H9 (cell line): ENCODE data around the gene TCERG1L. TPM values are rescaled to one million over a fixed set of nuclear protein-coding genes. Genes with fewer than 3 reads are reported as not detected.

Experiments
- DNase-seq: peaks from one replicate; pipeline ENCODE4 v3.0.0-alpha.2; 2017
- H2AFZ ChIP-seq: one replicate; pipeline ENCODE4 v1.6.1; 2013; ENCODE audit warnings: mild to moderate bottlenecking, low read length, control low read depth, moderate library complexity
- H2AK5ac ChIP-seq: 2 replicates; pipeline ENCODE4 v1.6.1; 2013; ENCODE audit warnings: low read length, control low read depth, mixed read lengths; ENCODE audit not compliant: insufficient read length
- H2BK120ac ChIP-seq: one replicate; pipeline ENCODE4 v1.6.1; 2013; ENCODE audit warnings: low read depth, mild to moderate bottlenecking, low read length, control low read depth, inconsistent platforms; ENCODE audit not compliant: poor library complexity, severe bottlenecking
- H2BK12ac ChIP-seq: 2 replicates; pipeline ENCODE4 v1.6.1; 2013; ENCODE audit warnings: low read length, control low read depth, mixed read lengths, low read depth; ENCODE audit not compliant: insufficient read length
- H2BK15ac ChIP-seq: 2 replicates; pipeline ENCODE4 v1.6.1; 2013; ENCODE audit warnings: low read depth, low read length, control low read depth
- H2BK20ac ChIP-seq: one replicate; pipeline ENCODE4 v1.6.1; 2013; ENCODE audit warnings: low read depth, mild to moderate bottlenecking, low read length, control low read depth, inconsistent platforms; ENCODE audit not compliant: poor library complexity, severe bottlenecking
- H2BK5ac ChIP-seq: 2 replicates; pipeline ENCODE4 v1.6.1; 2013; ENCODE audit warnings: low read length, control low read depth, mixed read lengths; ENCODE audit not compliant: insufficient read length
- H3K14ac ChIP-seq: 2 replicates; pipeline ENCODE4 v1.6.1; 2013; ENCODE audit warnings: low read length, control low read depth; ENCODE audit not compliant: insufficient read depth
- H3K18ac ChIP-seq: 2 replicates; pipeline ENCODE4 v1.6.1; 2013; ENCODE audit warnings: low read depth, mild to moderate bottlenecking, mixed read lengths, low read length, control low read depth; ENCODE audit not compliant: insufficient read length
- H3K23ac ChIP-seq: 2 replicates; pipeline ENCODE4 v1.6.1; 2013; ENCODE audit warnings: low read length, control low read depth, mixed read lengths, low read depth; ENCODE audit not compliant: insufficient read length
- H3K23me2 ChIP-seq: 2 replicates; pipeline ENCODE4 v1.6.1; 2013; ENCODE audit warnings: low read depth, mild to moderate bottlenecking, mixed read lengths, low read length, control low read depth; ENCODE audit not compliant: insufficient read length, poor library complexity, severe bottlenecking
- H3K27ac ChIP-seq: 2 replicates; pipeline ENCODE4 v1.5.1; 2013; ENCODE audit warnings: low read length, control low read depth, mixed read lengths, low read depth; ENCODE audit not compliant: insufficient read length
- H3K27me3 ChIP-seq: 2 replicates; pipeline ENCODE4 v1.6.1; 2013; ENCODE audit warnings: low read length, control low read depth, inconsistent platforms; ENCODE audit not compliant: insufficient read depth
- H3K4ac ChIP-seq: 2 replicates; pipeline ENCODE4 v1.6.1; 2013; ENCODE audit warnings: low read depth, mild to moderate bottlenecking, control low read depth, inconsistent platforms, low read length, moderate library complexity
- H3K4me1 ChIP-seq: 2 replicates; pipeline ENCODE4 v1.6.1; 2013; ENCODE audit warnings: low read length, control low read depth, inconsistent platforms; ENCODE audit not compliant: insufficient read depth
- H3K4me2 ChIP-seq: 2 replicates; pipeline ENCODE4 v1.6.1; 2013; ENCODE audit warnings: low read length, control low read depth, mixed read lengths; ENCODE audit not compliant: insufficient read length, insufficient read depth
- H3K56ac ChIP-seq: 2 replicates; pipeline ENCODE4 v1.6.1; 2013; ENCODE audit warnings: low read depth, mild to moderate bottlenecking, mixed read lengths, low read length, control low read depth; ENCODE audit not compliant: insufficient read length
- H3K79me1 ChIP-seq: 2 replicates; pipeline ENCODE4 v1.6.1; 2013; ENCODE audit warnings: low read depth, mild to moderate bottlenecking, moderate library complexity, low read length, control low read depth, inconsistent platforms; ENCODE audit not compliant: insufficient read depth, poor library complexity, severe bottlenecking
- H3K79me2 ChIP-seq: 2 replicates; pipeline ENCODE4 v1.6.1; 2013; ENCODE audit warnings: low read length, control low read depth, inconsistent platforms; ENCODE audit not compliant: insufficient read depth
- H3K9ac ChIP-seq: 2 replicates; pipeline ENCODE4 v1.6.1; 2013; ENCODE audit warnings: low read length, control low read depth, mixed read lengths; ENCODE audit not compliant: insufficient read length; ENCODE audit errors: extremely low read depth
- H3K9me3 ChIP-seq: one replicate; pipeline ENCODE4 v1.6.1; 2013; ENCODE audit warnings: low read depth, low read length, inconsistent platforms; ENCODE audit not compliant: control insufficient read depth
- H3T11ph ChIP-seq: one replicate; pipeline ENCODE4 v1.6.1; 2013; ENCODE audit warnings: mild to moderate bottlenecking, low read length, control low read depth, inconsistent platforms
- H4K20me1 ChIP-seq: one replicate; pipeline ENCODE4 v1.6.1; 2013; ENCODE audit not compliant: control insufficient read depth, insufficient read length, insufficient read depth
- H4K5ac ChIP-seq: 2 replicates; pipeline ENCODE4 v1.6.1; 2013; ENCODE audit warnings: low read depth, mild to moderate bottlenecking, mixed read lengths, low read length, control low read depth; ENCODE audit not compliant: insufficient read length
- H4K8ac ChIP-seq: replicated peaks from 2 replicates; pipeline ENCODE4 v1.6.1; 2013; ENCODE audit warnings: low read length, control low read depth, mixed read lengths, low read depth; ENCODE audit not compliant: insufficient read length
- H4K91ac ChIP-seq: 2 replicates; pipeline ENCODE4 v1.6.1; 2013; ENCODE audit warnings: low read depth, mild to moderate bottlenecking, moderate library complexity, mixed read lengths, low read length, control low read depth; ENCODE audit not compliant: insufficient read length
- H3K27ac Mint-ChIP-seq, 3 experiments: 2 replicates in 2 of 3; 3 replicates in 1 of 3; pipeline ENCODE4 v1.8.0; 2020 to 2021; ENCODE audit warnings: mixed read lengths in 3 of 3, mild to moderate bottlenecking in 1 of 3, moderate library complexity in 1 of 3
- H3K27me3 Mint-ChIP-seq: 2 replicates; pipeline ENCODE4 v1.8.0; 2021; ENCODE audit warnings: low read depth, mild to moderate bottlenecking, moderate library complexity, mixed read lengths
- H3K36me3 Mint-ChIP-seq, 3 experiments: 2 replicates in 2 of 3; 3 replicates in 1 of 3; pipeline ENCODE4 v1.8.0; 2020 to 2021; ENCODE audit warnings: low read depth in 3 of 3, mixed read lengths in 3 of 3; ENCODE audit not compliant: insufficient read depth in 1 of 3
- H3K4me1 Mint-ChIP-seq, 2 experiments: 2 replicates each; pipeline ENCODE4 v1.8.0; 2020; ENCODE audit warnings: mixed read lengths in 2 of 2
- H3K4me3 Mint-ChIP-seq, 2 experiments: 2 replicates in 1 of 2; 3 replicates in 1 of 2; pipeline ENCODE4 v1.8.0; 2020 to 2021; ENCODE audit warnings: mild to moderate bottlenecking in 2 of 2, mixed read lengths in 2 of 2, moderate library complexity in 1 of 2
- H3K9me3 Mint-ChIP-seq, 2 experiments: 2 replicates in 1 of 2; 3 replicates in 1 of 2; pipeline ENCODE4 v1.8.0; 2020; ENCODE audit warnings: mild to moderate bottlenecking in 2 of 2, mixed read lengths in 2 of 2, moderate library complexity in 1 of 2
- WGBS: extraction: QIAGEN DNeasy Blood & Tissue Kit; methylation state at CpG from one replicate; pipeline ENCODE4 v1.1.7; 2013; ENCODE audit warnings: missing lambda C conversion rate, low lambda C conversion rate, mixed read lengths; ENCODE audit not compliant: insufficient read length; ENCODE audit errors: extremely low coverage; 5-methylcytosine and 5-hydroxymethylcytosine counted together
- total RNA-seq: library from RNA; stranded (reverse); gene quantifications from 2 replicates; pipeline ENCODE4 v1.2.1, GENCODE V29; 2021
- TF ChIP-seq, protein P1 (sequence below): fragments of 200-600 bp; sonication (generic); conservative IDR thresholded peaks from 3 replicates; pipeline ENCODE4 v1.8.0; 2021; ENCODE audit warnings: antibody characterized with exemption, mild to moderate bottlenecking

The TCERG1L gene
- total RNA-seq, 1 experiment from 2014 or later = 3.3 TPM

DNA sequence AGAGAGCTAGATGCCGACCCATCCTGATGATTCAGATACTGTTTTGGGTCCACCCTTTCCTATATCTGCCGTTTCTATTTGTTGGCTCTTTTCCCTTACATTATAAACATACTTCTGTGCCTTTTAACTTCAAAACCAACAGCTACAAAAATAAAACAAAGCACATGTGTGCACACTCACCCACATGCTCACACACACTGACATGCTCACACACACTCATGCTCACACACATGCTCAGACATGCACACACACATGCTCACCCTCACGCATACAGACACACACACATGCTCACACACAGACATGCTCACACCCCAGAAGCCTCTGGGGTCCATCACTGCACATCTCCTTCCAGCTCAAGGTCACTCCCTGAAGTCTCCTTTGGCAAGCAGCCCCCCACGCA, 88.1 kb downstream of the TCERG1L start:
- no peak overlapping the region for H4K8ac ChIP-seq
- H3K27me3 ChIP-seq = no peaks in the 10 kb centered on the region
- no peaks in the 10 kb centered on the region for H3K9me3 Mint-ChIP-seq
- no peaks in the 10 kb centered on the region for H3K23me2 ChIP-seq
- no peaks in the 10 kb centered on the region; the same call in none of the 2 replicates for H3K27me3 Mint-ChIP-seq
- H3K79me1 ChIP-seq = no peaks in the 10 kb centered on the region
- no peak overlapping the region for H3K27ac ChIP-seq
- no peak overlapping the region for H4K5ac ChIP-seq
- H3K4ac ChIP-seq = no peak overlapping the region
- no peaks in the 10 kb centered on the region for H3K9me3 ChIP-seq
- H3K79me2 ChIP-seq = no peaks in the 10 kb centered on the region
- H3K4me3 Mint-ChIP-seq = no peak overlapping the region
- no peak overlapping the region for H3K18ac ChIP-seq
- no peak overlapping the region for H3K14ac ChIP-seq
- H3K27ac Mint-ChIP-seq = no peak overlapping the region
- WGBS = no CpG with 5 or more reads among the region's 4 CpGs
- no peaks in the 10 kb centered on the region for H4K20me1 ChIP-seq
- no peaks in the 10 kb centered on the region for H3K4me1 Mint-ChIP-seq
- H2BK120ac ChIP-seq = no peak overlapping the region
- no peak overlapping the region for H2BK20ac ChIP-seq
- H4K91ac ChIP-seq = no peak overlapping the region
- no peak overlapping the region for H2AK5ac ChIP-seq
- no peak overlapping the region for H3K9ac ChIP-seq
- H3K4me1 ChIP-seq = no peaks in the 10 kb centered on the region
- H3K56ac ChIP-seq = no peak overlapping the region
- no peak overlapping the region for H3T11ph ChIP-seq
- H2BK15ac ChIP-seq = no peak overlapping the region
- DNase-seq = no peak
- no peaks in the 10 kb centered on the region for H3K36me3 Mint-ChIP-seq
- no peak overlapping the region for H3K4me2 ChIP-seq
- no peak overlapping the region for H2BK12ac ChIP-seq
- no peak overlapping the region for H3K23ac ChIP-seq
- TF ChIP-seq, protein P1, sequence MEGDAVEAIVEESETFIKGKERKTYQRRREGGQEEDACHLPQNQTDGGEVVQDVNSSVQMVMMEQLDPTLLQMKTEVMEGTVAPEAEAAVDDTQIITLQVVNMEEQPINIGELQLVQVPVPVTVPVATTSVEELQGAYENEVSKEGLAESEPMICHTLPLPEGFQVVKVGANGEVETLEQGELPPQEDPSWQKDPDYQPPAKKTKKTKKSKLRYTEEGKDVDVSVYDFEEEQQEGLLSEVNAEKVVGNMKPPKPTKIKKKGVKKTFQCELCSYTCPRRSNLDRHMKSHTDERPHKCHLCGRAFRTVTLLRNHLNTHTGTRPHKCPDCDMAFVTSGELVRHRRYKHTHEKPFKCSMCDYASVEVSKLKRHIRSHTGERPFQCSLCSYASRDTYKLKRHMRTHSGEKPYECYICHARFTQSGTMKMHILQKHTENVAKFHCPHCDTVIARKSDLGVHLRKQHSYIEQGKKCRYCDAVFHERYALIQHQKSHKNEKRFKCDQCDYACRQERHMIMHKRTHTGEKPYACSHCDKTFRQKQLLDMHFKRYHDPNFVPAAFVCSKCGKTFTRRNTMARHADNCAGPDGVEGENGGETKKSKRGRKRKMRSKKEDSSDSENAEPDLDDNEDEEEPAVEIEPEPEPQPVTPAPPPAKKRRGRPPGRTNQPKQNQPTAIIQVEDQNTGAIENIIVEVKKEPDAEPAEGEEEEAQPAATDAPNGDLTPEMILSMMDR = no peak
- no peak overlapping the region for H2BK5ac ChIP-seq
- no peak overlapping the region for H2AFZ ChIP-seq
